Heart left ventricle (tissue), 13 donors: ENCODE data around the gene ROBO1.

Experiments
- CTCF ChIP-seq, 12 donors: fragments of 200-600 bp; sonication (generic) in 4 of 12; IDR thresholded peaks; one replicate each; pipeline versions ENCODE4 v1.5.0 to v1.8.0; 2018 to 2022; ENCODE audit warnings: antibody characterized with exemption in 12 of 12, mild to moderate bottlenecking in 5 of 12
- POLR2A ChIP-seq, 2 donors: fragments of 450-650 bp; IDR thresholded peaks; one replicate each; pipeline ENCODE4 v1.6.1; 2017; ENCODE audit warnings: antibody characterized with exemption in 2 of 2, mild to moderate bottlenecking in 2 of 2, moderate library complexity in 2 of 2
- donor health status: ischemic (EF 13 %, LVEDD 7.1; RV severe dilation, severe dysfunction).
- donor health status: DM: no; HTN: yes; CAD: no.
- donor health status: DM: no; HTN: no; CAD: no.
- donor health status: ischemic (EF 25% LVEDD 6.9; RV normal size, moderate dysfunction).
- donor health status: ischemic (EF 25% LVEDD 5.7; RV mildly dilated, moderate dysfunction).
- donor health status: ischemic (EF 35%, LVEDD 5.7; RV mildly dilated, moderate dysfunction).
- donor health status: nonischemic (EF 11% LVEDD 7.7; RV severe dilation, severe dysfunction).
- donor health status: DM: yes; HTN: yes; CAD: no.
- donor health status: PGD.
- donor health status: ischemic (EF 29% LVEDD 5.4; RV normal size, mild dysfunction).
- donor health status: nonischemic (EF 23%, LVEDD 6.1; RV moderate dilation, normal function).

GRCh38 chr3:79477242-79477641 is 290.6 kb downstream of the ROBO1 start:
- no peak for TF ChIP-seq CTCF (IDR thresholded peaks at IDR 0.05)
- TF ChIP-seq POLR2A (IDR thresholded peaks at IDR 0.05) = no peak
